Measurements from ENCODE around the gene GPX8.

GPX8 gene

GRCh38 chr5:55172937-55173686 is 13.1 kb downstream of the GPX8 start, which contains the start of gene CDC20B:
Gene CDC20B, minus strand, starts transcription at chr5:55173177. Its CDS starts 177 bp downstream, at chr5:55173000.
- DNase-seq: peak; percentile 68

- no peak for DNase-seq
These were observed 13.8 kb downstream of the GPX8 start for GRCh38 chr5:55173687-55174230.

- no peak for DNase-seq
These were observed 15.8 kb downstream of the GPX8 start for GRCh38 chr5:55175781-55176175.

- DNase-seq: no peak
These were observed 16.3 kb downstream of the GPX8 start for GRCh38 chr5:55176176-55176818.

- DNase-seq: no peak
These were observed 17.1 kb downstream of the GPX8 start for GRCh38 chr5:55177078-55177477.

GRCh38 chr5:55180016-55180415 is 20.0 kb downstream of the GPX8 start:
- no peak for DNase-seq

GRCh38 chr5:55187370-55187769 is 27.4 kb downstream of the GPX8 start:
- no peak for DNase-seq

GRCh38 chr5:55188656-55189540 is 28.9 kb downstream of the GPX8 start:
- DNase-seq: no peak

GRCh38 chr5:55191165-55191564 is 31.2 kb downstream of the GPX8 start:
- DNase-seq: no peak

- DNase-seq: no peak
These were observed 45.0 kb downstream of the GPX8 start for GRCh38 chr5:55205001-55205400.

GRCh38 chr5:55211184-55211874 is 51.4 kb downstream of the GPX8 start:
- DNase-seq: no peak
